ENCODE results near the gene GNB1L.
"Not testable (repeated sequence)": the region's sequence is repeated elsewhere in the genome, so short reads cannot be mapped to it uniquely, and the experiment has no call there.

GNB1L gene

DNA sequence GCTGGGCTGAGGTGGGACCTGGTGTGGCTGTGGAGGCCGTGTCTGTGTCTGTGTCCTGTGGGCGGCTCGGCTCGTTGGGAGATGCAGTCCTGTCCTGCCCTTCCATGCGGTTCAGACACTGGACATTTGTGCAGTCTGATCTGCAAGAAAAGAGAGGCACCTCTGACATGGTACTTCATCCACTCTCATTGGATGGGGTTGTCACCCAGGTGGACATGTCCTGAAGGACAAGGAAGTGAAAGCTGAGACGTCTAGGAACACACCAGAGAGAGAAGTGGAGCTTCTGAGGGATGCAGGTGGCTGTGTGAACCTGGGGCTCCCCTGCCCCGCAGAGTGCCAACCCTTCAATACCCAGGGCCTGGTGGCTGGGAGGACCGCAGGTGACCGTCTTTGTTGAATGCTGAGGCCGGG lies 75.7 kb downstream of the GNB1L start:
- H3K4me1 ChIP-seq (ENCODE audit: insufficient read depth, insufficient read length) = no peaks in the 10 kb centered on the region
- no peak overlapping the region for H3K9ac ChIP-seq (ENCODE audit: insufficient read length, low read depth)
- no peak overlapping the region for H3K4me3 ChIP-seq (ENCODE audit: insufficient read length, low read depth)
- no peak for DNase-seq (ENCODE audit: low read depth, low spot score)
- peaks cover 5% of the 10 kb centered on the region for H3K36me3 ChIP-seq (ENCODE audit: insufficient read depth, insufficient read length, low read length)
- TF ChIP-seq ZNF274 (IDR thresholded peaks at IDR 0.05; ENCODE audit: low read depth, low read length) (no peak), SUZ12 (IDR thresholded peaks at IDR 0.05; ENCODE audit: extremely low read depth, insufficient read depth, insufficient read length) (no peak)
- H3K27me3 ChIP-seq (ENCODE audit: insufficient read depth, insufficient read length) = no peaks in the 10 kb centered on the region
- no peaks in the 10 kb centered on the region for H3K9me3 ChIP-seq (ENCODE audit: insufficient read depth, low read length)

DNA sequence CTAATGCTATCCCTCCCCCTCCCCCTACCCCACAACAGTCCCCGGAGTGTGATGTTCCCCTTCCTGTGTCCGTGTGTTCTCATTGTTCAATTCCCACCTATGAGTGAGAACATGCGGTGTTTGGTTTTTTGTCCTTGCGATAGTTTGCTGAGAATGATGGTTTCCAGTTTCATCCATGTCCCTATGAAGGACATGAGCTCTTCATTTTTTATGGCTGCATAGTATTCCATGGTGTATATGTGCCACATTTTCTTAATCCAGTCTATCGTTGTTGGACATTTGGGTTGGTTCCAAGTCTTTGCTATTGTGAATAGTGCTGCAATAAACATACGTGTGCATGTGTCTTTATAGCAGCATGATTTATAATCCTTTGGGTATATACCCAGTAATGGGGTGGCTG lies 77.5 kb downstream of the GNB1L start:
- not testable (repeated sequence) for DNase-seq (ENCODE audit: low read depth, low spot score); H3K9ac ChIP-seq (ENCODE audit: insufficient read length, low read depth); H3K27me3 ChIP-seq (ENCODE audit: insufficient read depth, insufficient read length); H3K9me3 ChIP-seq (ENCODE audit: insufficient read depth, low read length); H3K36me3 ChIP-seq (ENCODE audit: insufficient read depth, insufficient read length, low read length); H3K4me3 ChIP-seq (ENCODE audit: insufficient read length, low read depth); H3K4me1 ChIP-seq (ENCODE audit: insufficient read depth, insufficient read length)

- Histone ChIP-seq H3K9ac (ENCODE audit: insufficient read length, low read depth) (no peak overlapping the region), H3K4me1 (ENCODE audit: insufficient read depth, insufficient read length) (no peaks in the 10 kb centered on the region), H3K27me3 (ENCODE audit: insufficient read depth, insufficient read length) (no peaks in the 10 kb centered on the region), H3K4me3 (ENCODE audit: insufficient read length, low read depth) (no peak overlapping the region), H3K36me3 (ENCODE audit: insufficient read depth, insufficient read length, low read length) (no peaks in the 10 kb centered on the region), H3K9me3 (ENCODE audit: insufficient read depth, low read length) (no peaks in the 10 kb centered on the region)
- no peak for TF ChIP-seq YY1 (IDR thresholded peaks at IDR 0.05; ENCODE audit: insufficient read depth, insufficient read length)
- TF ChIP-seq SUZ12 (IDR thresholded peaks at IDR 0.05; ENCODE audit: extremely low read depth, insufficient read depth, insufficient read length) = no peak
- no peak for DNase-seq (ENCODE audit: low read depth, low spot score)
Measured at GRCh38 chr22:19776433-19777031, 78.1 kb downstream of the GNB1L start.

GRCh38 chr22:19775496-19776325 lies 79.0 kb downstream of the GNB1L start:
- no peak for DNase-seq (ENCODE audit: low read depth, low spot score)
- no peaks in the 10 kb centered on the region for H3K4me1 ChIP-seq (ENCODE audit: insufficient read depth, insufficient read length)
- no peak overlapping the region for H3K4me3 ChIP-seq (ENCODE audit: insufficient read length, low read depth)
- no peaks in the 10 kb centered on the region for H3K27me3 ChIP-seq (ENCODE audit: insufficient read depth, insufficient read length)
- H3K36me3 ChIP-seq (ENCODE audit: insufficient read depth, insufficient read length, low read length) = no peaks in the 10 kb centered on the region
- no peak overlapping the region for H3K9ac ChIP-seq (ENCODE audit: insufficient read length, low read depth)
- no peak for TF ChIP-seq ZNF274 (IDR thresholded peaks at IDR 0.05; ENCODE audit: low read depth, low read length)
- no peaks in the 10 kb centered on the region for H3K9me3 ChIP-seq (ENCODE audit: insufficient read depth, low read length)

DNA sequence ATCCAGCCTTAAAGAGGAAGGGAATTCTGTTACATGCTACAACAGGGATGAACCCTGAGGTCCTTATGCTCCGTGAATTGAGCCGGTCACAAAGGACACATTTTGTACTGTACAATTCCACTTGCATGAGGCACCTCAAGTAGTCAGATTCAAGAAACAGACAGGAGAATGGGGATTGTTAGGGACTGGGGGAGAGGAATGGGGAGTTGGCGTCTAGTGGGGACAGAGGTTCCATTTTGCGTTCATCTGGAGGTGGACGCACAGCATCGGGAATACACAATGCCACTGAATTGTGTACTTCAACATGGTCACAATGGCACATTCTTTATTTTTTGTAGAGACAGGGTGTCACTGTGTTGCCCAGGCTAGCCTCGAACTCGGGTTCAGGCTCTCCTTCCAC lies 80.0 kb downstream of the GNB1L start:
- Histone ChIP-seq H3K4me3 (ENCODE audit: insufficient read length, low read depth) (no peak overlapping the region), H3K27me3 (ENCODE audit: insufficient read depth, insufficient read length) (peaks cover 3% of the 10 kb centered on the region)
- TF ChIP-seq YY1 (IDR thresholded peaks at IDR 0.05; ENCODE audit: insufficient read depth, insufficient read length) = no peak
- no peak for TF ChIP-seq ZNF274 (IDR thresholded peaks at IDR 0.05; ENCODE audit: low read depth, low read length)
- no peak for TF ChIP-seq SUZ12 (IDR thresholded peaks at IDR 0.05; ENCODE audit: extremely low read depth, insufficient read depth, insufficient read length)

DNA sequence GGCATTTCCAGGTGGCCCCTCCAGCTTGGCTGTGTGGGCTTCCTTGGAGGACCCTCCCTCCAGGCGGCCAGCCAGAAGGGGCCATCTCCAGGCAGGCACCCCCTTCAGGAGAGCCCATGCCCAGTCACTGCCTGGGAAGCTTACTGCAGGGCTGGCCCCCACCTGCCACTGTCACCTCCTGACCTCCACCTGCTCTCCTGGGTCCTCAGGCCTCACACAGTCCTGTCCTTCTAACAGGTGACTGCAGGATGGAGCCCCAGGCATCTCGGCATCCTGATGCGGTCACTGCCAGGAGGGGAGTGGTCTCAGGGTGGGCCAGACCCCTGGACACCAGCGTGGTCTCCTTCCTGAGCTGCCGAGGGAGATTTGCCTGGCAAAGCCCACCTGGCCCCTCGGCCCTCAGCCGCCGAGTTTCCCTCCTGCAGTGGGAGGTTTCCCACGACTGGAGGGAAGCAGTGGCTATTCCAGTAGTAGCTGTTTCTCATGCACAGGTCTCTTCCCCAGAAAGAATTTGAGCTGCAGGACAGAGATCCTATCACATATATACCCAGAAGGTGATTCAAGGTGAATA lies 81.1 kb downstream of the GNB1L start:
- Histone ChIP-seq H3K36me3 (ENCODE audit: insufficient read depth, insufficient read length, low read length) (no peaks in the 10 kb centered on the region), H3K9me3 (ENCODE audit: insufficient read depth, low read length) (no peaks in the 10 kb centered on the region), H3K4me3 (ENCODE audit: insufficient read length, low read depth) (no peak overlapping the region), H3K9ac (ENCODE audit: insufficient read length, low read depth) (no peak overlapping the region), H3K4me1 (ENCODE audit: insufficient read depth, insufficient read length) (no peaks in the 10 kb centered on the region), H3K27me3 (ENCODE audit: insufficient read depth, insufficient read length) (peaks cover 6% of the 10 kb centered on the region)
- DNase-seq (ENCODE audit: low read depth, low spot score) = no peak
- TF ChIP-seq YY1 (IDR thresholded peaks at IDR 0.05; ENCODE audit: insufficient read depth, insufficient read length) (no peak), ZNF274 (IDR thresholded peaks at IDR 0.05; ENCODE audit: low read depth, low read length) (no peak), SUZ12 (IDR thresholded peaks at IDR 0.05; ENCODE audit: extremely low read depth, insufficient read depth, insufficient read length) (no peak)

More for the DNA sequence above, 80.0 kb downstream of the GNB1L start:
- Histone ChIP-seq H3K9ac (ENCODE audit: insufficient read length, low read depth) (no peak overlapping the region), H3K4me1 (ENCODE audit: insufficient read depth, insufficient read length) (no peaks in the 10 kb centered on the region), H3K36me3 (ENCODE audit: insufficient read depth, insufficient read length, low read length) (no peaks in the 10 kb centered on the region), H3K9me3 (ENCODE audit: insufficient read depth, low read length) (no peaks in the 10 kb centered on the region)
- DNase-seq (ENCODE audit: low read depth, low spot score) = no peak

DNA sequence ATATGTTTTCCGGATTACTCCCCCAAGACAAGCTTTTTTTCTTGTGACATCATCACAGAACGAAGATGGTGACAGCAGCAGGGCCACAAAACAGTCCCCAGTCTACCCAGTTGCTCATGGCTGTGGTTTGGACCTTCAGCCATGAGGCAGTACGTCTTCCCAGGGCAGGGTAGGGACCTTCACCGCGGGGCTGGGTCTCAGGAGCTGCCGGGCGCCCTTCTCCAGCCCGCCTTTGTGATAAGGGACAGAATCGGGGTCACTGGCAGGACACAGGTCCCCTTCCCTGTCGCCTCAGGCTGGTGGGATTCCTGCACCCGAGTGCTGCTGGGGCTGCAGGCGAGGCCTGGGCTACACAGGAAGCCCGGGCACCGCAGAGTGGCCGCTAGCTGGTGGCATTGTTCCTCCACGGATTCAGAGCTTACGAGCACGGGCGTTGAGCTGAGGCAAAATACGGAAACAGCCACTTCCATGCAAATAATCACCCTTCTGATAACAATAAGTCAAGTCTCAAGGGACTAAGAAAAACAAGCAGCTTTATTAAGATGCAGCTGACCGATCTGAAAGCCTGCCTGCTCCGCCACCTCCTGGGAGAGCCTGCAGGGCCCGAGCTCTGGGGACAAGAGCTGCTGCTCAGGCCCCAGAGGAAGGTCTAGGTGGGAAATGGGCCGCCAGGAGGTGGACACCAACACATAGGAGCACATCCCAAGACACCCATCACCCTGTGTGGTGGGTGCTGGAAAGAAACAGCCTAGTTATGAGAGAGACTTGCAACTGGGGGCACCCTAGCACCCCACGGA lies 81.8 kb downstream of the GNB1L start:
- peaks cover 13% of the 10 kb centered on the region for H3K27me3 ChIP-seq (ENCODE audit: insufficient read depth, insufficient read length)
- H3K4me3 ChIP-seq (ENCODE audit: insufficient read length, low read depth) = no peak overlapping the region
- TF ChIP-seq SUZ12 (IDR thresholded peaks at IDR 0.05; ENCODE audit: extremely low read depth, insufficient read depth, insufficient read length) (no peak), ZNF274 (IDR thresholded peaks at IDR 0.05; ENCODE audit: low read depth, low read length) (no peak), YY1 (IDR thresholded peaks at IDR 0.05; ENCODE audit: insufficient read depth, insufficient read length) (no peak)
- no peaks in the 10 kb centered on the region for H3K9me3 ChIP-seq (ENCODE audit: insufficient read depth, low read length)
- H3K36me3 ChIP-seq (ENCODE audit: insufficient read depth, insufficient read length, low read length) = no peaks in the 10 kb centered on the region
- no peak overlapping the region for H3K9ac ChIP-seq (ENCODE audit: insufficient read length, low read depth)
- no peak for DNase-seq (ENCODE audit: low read depth, low spot score)
- H3K4me1 ChIP-seq (ENCODE audit: insufficient read depth, insufficient read length) = peaks cover 3% of the 10 kb centered on the region

Measured in NT2/D1 (cell line).